Stimulated activated CD8-positive, alpha-beta memory T cell treated with anti-CD3 and anti-CD28 coated beads, Interleukin-4, amount 100 ng/mL, for 1 hour (primary cell): ENCODE data around the gene HINT3.
"Not testable (repeated sequence)": the region's sequence is repeated elsewhere in the genome, so short reads cannot be mapped to it uniquely, and the experiment has no call there.

Experiments used
- DNase-seq, 2 donors: peaks; one replicate each; pipeline ENCODE4 v3.0.0-alpha.2; 2020; ENCODE audit warnings: low read depth in 2 of 2, low spot score in 1 of 2

The HINT3 gene

GRCh38 chr6:125956506-125957390 is at the start of gene HINT3:
TSS of gene HINT3 (plus strand) at chr6:125956770. CDS start at chr6:125956978, 208 bp downstream.
- DNase-seq = peak; percentile 94 to 97

- DNase-seq = no peak
These were observed 46.0 kb upstream of the HINT3 start for GRCh38 chr6:125910527-125910926.

- not testable (repeated sequence) for DNase-seq
These were observed 45.5 kb upstream of the HINT3 start for GRCh38 chr6:125911051-125911451.

GRCh38 chr6:125912430-125912829 is 44.1 kb upstream of the HINT3 start:
- not testable (repeated sequence) for DNase-seq

- no peak for DNase-seq
These were observed 43.4 kb upstream of the HINT3 start for GRCh38 chr6:125913145-125913544.

GRCh38 chr6:125913864-125914351 is 42.7 kb upstream of the HINT3 start:
- DNase-seq = no peak

GRCh38 chr6:125918230-125918629 is 38.3 kb upstream of the HINT3 start:
- DNase-seq = no peak

- no peak for DNase-seq
These were observed 37.6 kb upstream of the HINT3 start for GRCh38 chr6:125918681-125919566.

GRCh38 chr6:125919618-125920017 is 37.0 kb upstream of the HINT3 start:
- DNase-seq = no peak

- DNase-seq = no peak
These were observed 34.2 kb upstream of the HINT3 start for GRCh38 chr6:125922322-125922860.

GRCh38 chr6:125923366-125923877 is 33.1 kb upstream of the HINT3 start:
- DNase-seq = no peak

GRCh38 chr6:125924169-125924568 is 32.4 kb upstream of the HINT3 start:
- no peak for DNase-seq

GRCh38 chr6:125924697-125925358 is 31.7 kb upstream of the HINT3 start:
- DNase-seq = no peak

GRCh38 chr6:125926711-125927110 is 29.9 kb upstream of the HINT3 start:
- DNase-seq = no peak

GRCh38 chr6:125927761-125928160 is 28.8 kb upstream of the HINT3 start:
- DNase-seq = no peak

- DNase-seq = no peak
These were observed 25.7 kb upstream of the HINT3 start for GRCh38 chr6:125930765-125931418.

GRCh38 chr6:125931733-125932450 is 24.7 kb upstream of the HINT3 start:
- no peak for DNase-seq

- no peak for DNase-seq
These were observed 24.1 kb upstream of the HINT3 start for GRCh38 chr6:125932451-125932795.

- DNase-seq = not testable (repeated sequence)
These were observed 21.1 kb upstream of the HINT3 start for GRCh38 chr6:125935520-125935919.

- DNase-seq = no peak
These were observed 17.5 kb upstream of the HINT3 start for GRCh38 chr6:125939026-125939425.
